ENCODE measurements around the gene TBX4. TPM values are rescaled to one million over a fixed set of nuclear protein-coding genes. Genes with fewer than 3 reads are reported as not detected.

The TBX4 gene
- total and polyA plus RNA-seq, 9 of the 15 experiments (the other 6 are each of a cell fraction or from before 2014, with no cell fraction given) = not detected

GRCh38 chr17:61519139-61519538, 66.9 kb downstream of the TBX4 start:
- Histone ChIP-seq H3K9ac (ENCODE audit: insufficient read depth in 1 of 2, low read depth in 2 of 2, low read length in 2 of 2) (no peak overlapping the region), H3K9me1 (ENCODE audit: control insufficient read depth, insufficient read depth, low read length) (no peaks in the 10 kb centered on the region), H3K4me1 (replicated peaks in 1 of 2; ENCODE audit: control insufficient read depth in 2 of 2, insufficient read depth in 2 of 2, low read length in 2 of 2) (no peaks in the 10 kb centered on the region), H3K9me3 (replicated peaks; ENCODE audit: control insufficient read depth, insufficient read depth, low read depth, low read length) (no peaks in the 10 kb centered on the region), H3K4me3 (no peak overlapping the region), H3K27ac (ENCODE audit: extremely low read depth, low read depth, low read length) (no peak overlapping the region), H3K79me2 (ENCODE audit: control insufficient read depth, insufficient read depth, low read length) (no peaks in the 10 kb centered on the region), H2AFZ (ENCODE audit: low read depth, low read length) (no peak overlapping the region), H3K4me2 (ENCODE audit: insufficient read depth, low read length) (no peak overlapping the region), H4K20me1 (replicated peaks; ENCODE audit: control insufficient read depth, insufficient read depth, low read length) (no peaks in the 10 kb centered on the region), H3K36me3 (ENCODE audit: control insufficient read depth, insufficient read depth, low read length) (no peaks in the 10 kb centered on the region), H3K27me3 (ENCODE audit: control insufficient read depth in 2 of 2, insufficient read depth in 2 of 2, low read length in 2 of 2) (peaks cover 0 to 4% of the 10 kb centered on the region in 2 experiments; a peak in 3 of 5 replicates)
- intact Hi-C loops (cut with micrococcal nuclease) = no loop called here
- ATAC-seq (no peak), FAIRE-seq (no peak), DNase-seq (ENCODE audit: extremely low read depth in 1 of 4, low spot score in 3 of 4) (no peak)
- 9% methylated on average over 1 of the region's 1 CpG for WGBS (ENCODE audit: insufficient coverage, low coverage, missing lambda C conversion rate)
- TF ChIP-seq ESRRB (CRISPR knock-in tag; IDR thresholded peaks at IDR 0.05; ENCODE audit: borderline replicate concordance) (no peak), BACH1 (tag; IDR thresholded peaks at IDR 0.05) (no peak), SMARCA4 (IDR thresholded peaks at IDR 0.05) (no peak), ZNF354B (CRISPR knock-in tag; IDR thresholded peaks at IDR 0.05) (no peak), ZBTB2 (IDR thresholded peaks at IDR 0.05) (no peak), LCOR (CRISPR knock-in tag; IDR thresholded peaks at IDR 0.05) (no peak), RCOR1 (IDR thresholded peaks at IDR 0.05; ENCODE audit: borderline replicate concordance in 1 of 2, low read depth in 2 of 2, low read length in 2 of 2) (no peak), ZFX (CRISPR knock-in tag; IDR thresholded peaks at IDR 0.05) (no peak), MTA3 (IDR thresholded peaks at IDR 0.05; ENCODE audit: borderline replicate concordance) (no peak), ZNF175 (CRISPR knock-in tag; IDR thresholded peaks at IDR 0.05; ENCODE audit: low read depth) (no peak), FOXJ3 (CRISPR knock-in tag; IDR thresholded peaks at IDR 0.05) (no peak)
- TF ChIP-seq, protein P1, sequence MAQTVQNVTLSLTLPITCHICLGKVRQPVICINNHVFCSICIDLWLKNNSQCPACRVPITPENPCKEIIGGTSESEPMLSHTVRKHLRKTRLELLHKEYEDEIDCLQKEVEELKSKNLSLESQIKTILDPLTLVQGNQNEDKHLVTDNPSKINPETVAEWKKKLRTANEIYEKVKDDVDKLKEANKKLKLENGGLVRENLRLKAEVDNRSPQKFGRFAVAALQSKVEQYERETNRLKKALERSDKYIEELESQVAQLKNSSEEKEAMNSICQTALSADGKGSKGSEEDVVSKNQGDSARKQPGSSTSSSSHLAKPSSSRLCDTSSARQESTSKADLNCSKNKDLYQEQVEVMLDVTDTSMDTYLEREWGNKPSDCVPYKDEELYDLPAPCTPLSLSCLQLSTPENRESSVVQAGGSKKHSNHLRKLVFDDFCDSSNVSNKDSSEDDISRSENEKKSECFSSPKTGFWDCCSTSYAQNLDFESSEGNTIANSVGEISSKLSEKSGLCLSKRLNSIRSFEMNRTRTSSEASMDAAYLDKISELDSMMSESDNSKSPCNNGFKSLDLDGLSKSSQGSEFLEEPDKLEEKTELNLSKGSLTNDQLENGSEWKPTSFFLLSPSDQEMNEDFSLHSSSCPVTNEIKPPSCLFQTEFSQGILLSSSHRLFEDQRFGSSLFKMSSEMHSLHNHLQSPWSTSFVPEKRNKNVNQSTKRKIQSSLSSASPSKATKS (CRISPR knock-in tag; IDR thresholded peaks at IDR 0.05) = no peak
- TF ChIP-seq, protein P2, sequence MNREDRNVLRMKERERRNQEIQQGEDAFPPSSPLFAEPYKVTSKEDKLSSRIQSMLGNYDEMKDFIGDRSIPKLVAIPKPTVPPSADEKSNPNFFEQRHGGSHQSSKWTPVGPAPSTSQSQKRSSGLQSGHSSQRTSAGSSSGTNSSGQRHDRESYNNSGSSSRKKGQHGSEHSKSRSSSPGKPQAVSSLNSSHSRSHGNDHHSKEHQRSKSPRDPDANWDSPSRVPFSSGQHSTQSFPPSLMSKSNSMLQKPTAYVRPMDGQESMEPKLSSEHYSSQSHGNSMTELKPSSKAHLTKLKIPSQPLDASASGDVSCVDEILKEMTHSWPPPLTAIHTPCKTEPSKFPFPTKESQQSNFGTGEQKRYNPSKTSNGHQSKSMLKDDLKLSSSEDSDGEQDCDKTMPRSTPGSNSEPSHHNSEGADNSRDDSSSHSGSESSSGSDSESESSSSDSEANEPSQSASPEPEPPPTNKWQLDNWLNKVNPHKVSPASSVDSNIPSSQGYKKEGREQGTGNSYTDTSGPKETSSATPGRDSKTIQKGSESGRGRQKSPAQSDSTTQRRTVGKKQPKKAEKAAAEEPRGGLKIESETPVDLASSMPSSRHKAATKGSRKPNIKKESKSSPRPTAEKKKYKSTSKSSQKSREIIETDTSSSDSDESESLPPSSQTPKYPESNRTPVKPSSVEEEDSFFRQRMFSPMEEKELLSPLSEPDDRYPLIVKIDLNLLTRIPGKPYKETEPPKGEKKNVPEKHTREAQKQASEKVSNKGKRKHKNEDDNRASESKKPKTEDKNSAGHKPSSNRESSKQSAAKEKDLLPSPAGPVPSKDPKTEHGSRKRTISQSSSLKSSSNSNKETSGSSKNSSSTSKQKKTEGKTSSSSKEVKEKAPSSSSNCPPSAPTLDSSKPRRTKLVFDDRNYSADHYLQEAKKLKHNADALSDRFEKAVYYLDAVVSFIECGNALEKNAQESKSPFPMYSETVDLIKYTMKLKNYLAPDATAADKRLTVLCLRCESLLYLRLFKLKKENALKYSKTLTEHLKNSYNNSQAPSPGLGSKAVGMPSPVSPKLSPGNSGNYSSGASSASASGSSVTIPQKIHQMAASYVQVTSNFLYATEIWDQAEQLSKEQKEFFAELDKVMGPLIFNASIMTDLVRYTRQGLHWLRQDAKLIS (CRISPR knock-in tag; IDR thresholded peaks at IDR 0.05) = no peak
- POLR2A ChIA-PET = interaction anchor here (0.5 kb wide), 2 partner anchors 53 to 652 kb away, joined by 3 read pairs; no protein-coding TSS in a partner anchor
- CTCF ChIA-PET (ENCODE audit: low intra/inter-chr PET ratio) = no interaction called here
- BruUV-seq (replicated peaks) = no TSS peak
- in situ Hi-C loops (cut with MboI) = no loop called here

Data from K562 (cell line).